Measurements from ENCODE around the gene EVI5. TPM values are rescaled to one million over a fixed set of nuclear protein-coding genes. Genes with fewer than 3 reads are reported as not detected.

The EVI5 gene
- total and polyA plus RNA-seq, 12 donors = 4.6 to 46.2 (median 24.6) TPM

- H3K4me1 ChIP-seq = peaks cover 0 to 7% (median 0%) of the 10 kb centered on the region in 9 donors
- H3K4me3 ChIP-seq = no peak overlapping the region
- peaks cover 0 to 12% (median 4%) of the 10 kb centered on the region in 7 donors for H3K27me3 ChIP-seq
- no peak for DNase-seq
- H3K36me3 ChIP-seq = no peaks in the 10 kb centered on the region
- no peak overlapping the region for H3K27ac ChIP-seq
- TF ChIP-seq, protein P1, sequence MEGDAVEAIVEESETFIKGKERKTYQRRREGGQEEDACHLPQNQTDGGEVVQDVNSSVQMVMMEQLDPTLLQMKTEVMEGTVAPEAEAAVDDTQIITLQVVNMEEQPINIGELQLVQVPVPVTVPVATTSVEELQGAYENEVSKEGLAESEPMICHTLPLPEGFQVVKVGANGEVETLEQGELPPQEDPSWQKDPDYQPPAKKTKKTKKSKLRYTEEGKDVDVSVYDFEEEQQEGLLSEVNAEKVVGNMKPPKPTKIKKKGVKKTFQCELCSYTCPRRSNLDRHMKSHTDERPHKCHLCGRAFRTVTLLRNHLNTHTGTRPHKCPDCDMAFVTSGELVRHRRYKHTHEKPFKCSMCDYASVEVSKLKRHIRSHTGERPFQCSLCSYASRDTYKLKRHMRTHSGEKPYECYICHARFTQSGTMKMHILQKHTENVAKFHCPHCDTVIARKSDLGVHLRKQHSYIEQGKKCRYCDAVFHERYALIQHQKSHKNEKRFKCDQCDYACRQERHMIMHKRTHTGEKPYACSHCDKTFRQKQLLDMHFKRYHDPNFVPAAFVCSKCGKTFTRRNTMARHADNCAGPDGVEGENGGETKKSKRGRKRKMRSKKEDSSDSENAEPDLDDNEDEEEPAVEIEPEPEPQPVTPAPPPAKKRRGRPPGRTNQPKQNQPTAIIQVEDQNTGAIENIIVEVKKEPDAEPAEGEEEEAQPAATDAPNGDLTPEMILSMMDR (IDR thresholded peaks at IDR 0.05) = no peak
- 84 to 85% methylated on average over 5 of the region's 5 CpGs for WGBS, 2 donors
- no peak for ATAC-seq
- no peaks in the 10 kb centered on the region for H3K9me3 ChIP-seq
- intact Hi-C loops (cut with DNase I) = no loop called here
Measured at GRCh38 chr1:92473781-92474495, 311.0 kb downstream of the EVI5 start.

DNA sequence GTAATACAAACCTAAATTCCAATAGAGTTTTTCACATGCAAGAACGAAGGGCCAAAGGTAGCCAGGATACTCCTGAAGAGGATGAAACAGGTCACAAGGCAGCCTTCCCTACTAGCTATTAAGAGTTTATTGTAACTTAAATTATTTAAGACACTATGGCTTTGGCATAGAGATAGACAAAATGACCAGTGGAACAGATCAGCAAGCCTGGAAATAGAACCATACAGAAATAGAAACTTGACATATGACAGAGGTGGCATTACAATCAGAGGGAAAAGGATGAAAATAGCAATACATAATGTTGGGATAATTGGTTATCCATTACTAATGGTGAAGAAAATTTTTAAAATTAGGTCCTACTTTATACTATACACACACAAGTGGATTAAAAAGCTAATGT lies 314.7 kb downstream of the EVI5 start:
- ATAC-seq (peak in 2 of 8 donors; percentile 52 to 65), DNase-seq (no peak)
- Histone ChIP-seq H3K9me3 (no peaks in the 10 kb centered on the region), H3K36me3 (no peaks in the 10 kb centered on the region), H3K27me3 (no peaks in the 10 kb centered on the region), H3K4me3 (no peak overlapping the region), H3K27ac (no peak overlapping the region), H3K4me1 (peaks cover 0 to 8% (median 0%) of the 10 kb centered on the region in 9 donors)
- 94 to 97% methylated on average over 1 of the region's 1 CpG for WGBS, 2 donors
- TF ChIP-seq, protein P1 (IDR thresholded peaks at IDR 0.05) = no peak
- intact Hi-C loops (cut with DNase I) = no loop called here

- H3K9me3 ChIP-seq = no peaks in the 10 kb centered on the region
- no peak overlapping the region for H3K4me3 ChIP-seq
- DNase-seq (no peak), ATAC-seq (no peak)
- no peak overlapping the region for H3K27ac ChIP-seq
- WGBS, 2 donors = 84 to 86% methylated on average over 1 of the region's 1 CpG
- intact Hi-C loops (cut with DNase I) = no loop called here
- H3K36me3 ChIP-seq = no peaks in the 10 kb centered on the region
- no peaks in the 10 kb centered on the region for H3K27me3 ChIP-seq
- TF ChIP-seq, protein P1 (IDR thresholded peaks at IDR 0.05) = no peak
- H3K4me1 ChIP-seq = peaks cover 0 to 38% (median 0%) of the 10 kb centered on the region in 9 donors
Measured at GRCh38 chr1:92466683-92467352, 318.1 kb downstream of the EVI5 start.

- Histone ChIP-seq H3K4me3 (no peak overlapping the region), H3K4me1 (peaks cover 0 to 53% (median 0%) of the 10 kb centered on the region in 9 donors), H3K36me3 (no peaks in the 10 kb centered on the region), H3K27me3 (no peaks in the 10 kb centered on the region), H3K27ac (no peak overlapping the region), H3K9me3 (no peaks in the 10 kb centered on the region)
- intact Hi-C loops (cut with DNase I) = no loop called here
- WGBS, 2 donors = 98 to 100% methylated on average over 1 of the region's 1 CpG
- TF ChIP-seq, protein P1 (IDR thresholded peaks at IDR 0.05) = no peak
- no peak for ATAC-seq
- no peak for DNase-seq
Measured at GRCh38 chr1:92465256-92465647, 319.7 kb downstream of the EVI5 start.
